VCaP (cell line): Measurements from ENCODE around the gene MUS81.
A peak's percentile ranks its signal among the peaks of the same experiment; 100 is the strongest.

Source experiments
- H3K27ac ChIP-seq: fragments of 450-650 bp; 2 replicates; pipeline ENCODE4 v1.5.1; 2017
- TF ChIP-seq, protein P1 (sequence below): fragments of 450-650 bp; conservative IDR thresholded peaks from 2 replicates; pipeline ENCODE4 v1.5.1; 2017; ENCODE audit warnings: mild to moderate bottlenecking, moderate library complexity

MUS81 gene

DNA sequence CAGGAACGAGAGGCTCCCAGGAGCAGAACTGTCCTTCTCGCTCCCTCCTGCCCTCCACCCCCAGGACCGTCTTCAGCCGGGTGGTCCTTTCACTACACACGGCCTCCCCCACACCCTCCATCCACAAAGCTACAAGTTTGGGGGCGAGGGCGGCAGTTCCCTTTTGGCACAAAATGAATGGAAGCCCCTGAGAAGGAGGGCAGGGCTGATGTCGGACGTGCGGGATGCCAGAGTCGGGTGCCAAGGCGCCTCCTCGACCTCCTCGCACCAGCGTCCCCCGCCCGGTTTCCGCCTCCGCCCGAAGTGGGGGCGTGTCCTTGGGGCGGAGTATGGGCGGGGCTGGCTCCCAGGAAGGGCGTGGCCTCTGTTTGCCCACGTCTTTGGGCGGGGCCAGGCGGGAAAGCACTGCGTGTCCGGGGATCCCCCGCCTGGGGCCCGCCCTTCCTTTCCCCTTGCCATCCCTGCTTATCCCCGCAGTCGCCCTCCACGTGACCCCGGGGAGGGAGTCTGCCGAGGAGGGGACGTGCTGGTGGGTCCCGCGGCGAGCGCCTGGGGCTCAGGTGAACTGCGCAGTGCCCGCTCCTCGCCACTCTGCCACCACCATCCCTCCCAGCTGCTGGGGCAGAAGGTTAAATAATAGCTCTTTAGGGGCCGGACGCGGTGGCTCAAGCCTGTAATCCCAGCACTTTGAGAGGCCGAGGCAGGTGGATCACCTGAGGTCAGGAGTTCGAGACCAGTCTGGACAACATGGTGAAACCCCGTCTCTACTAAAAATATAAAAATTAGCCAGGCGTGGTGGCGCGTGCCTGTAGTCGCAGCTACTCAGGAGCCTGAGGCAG is 13.3 kb downstream of the MUS81 start:
- peak overlapping the region; percentile 72 for H3K27ac ChIP-seq
- TF ChIP-seq, protein P1, sequence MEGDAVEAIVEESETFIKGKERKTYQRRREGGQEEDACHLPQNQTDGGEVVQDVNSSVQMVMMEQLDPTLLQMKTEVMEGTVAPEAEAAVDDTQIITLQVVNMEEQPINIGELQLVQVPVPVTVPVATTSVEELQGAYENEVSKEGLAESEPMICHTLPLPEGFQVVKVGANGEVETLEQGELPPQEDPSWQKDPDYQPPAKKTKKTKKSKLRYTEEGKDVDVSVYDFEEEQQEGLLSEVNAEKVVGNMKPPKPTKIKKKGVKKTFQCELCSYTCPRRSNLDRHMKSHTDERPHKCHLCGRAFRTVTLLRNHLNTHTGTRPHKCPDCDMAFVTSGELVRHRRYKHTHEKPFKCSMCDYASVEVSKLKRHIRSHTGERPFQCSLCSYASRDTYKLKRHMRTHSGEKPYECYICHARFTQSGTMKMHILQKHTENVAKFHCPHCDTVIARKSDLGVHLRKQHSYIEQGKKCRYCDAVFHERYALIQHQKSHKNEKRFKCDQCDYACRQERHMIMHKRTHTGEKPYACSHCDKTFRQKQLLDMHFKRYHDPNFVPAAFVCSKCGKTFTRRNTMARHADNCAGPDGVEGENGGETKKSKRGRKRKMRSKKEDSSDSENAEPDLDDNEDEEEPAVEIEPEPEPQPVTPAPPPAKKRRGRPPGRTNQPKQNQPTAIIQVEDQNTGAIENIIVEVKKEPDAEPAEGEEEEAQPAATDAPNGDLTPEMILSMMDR, result no peak

DNA sequence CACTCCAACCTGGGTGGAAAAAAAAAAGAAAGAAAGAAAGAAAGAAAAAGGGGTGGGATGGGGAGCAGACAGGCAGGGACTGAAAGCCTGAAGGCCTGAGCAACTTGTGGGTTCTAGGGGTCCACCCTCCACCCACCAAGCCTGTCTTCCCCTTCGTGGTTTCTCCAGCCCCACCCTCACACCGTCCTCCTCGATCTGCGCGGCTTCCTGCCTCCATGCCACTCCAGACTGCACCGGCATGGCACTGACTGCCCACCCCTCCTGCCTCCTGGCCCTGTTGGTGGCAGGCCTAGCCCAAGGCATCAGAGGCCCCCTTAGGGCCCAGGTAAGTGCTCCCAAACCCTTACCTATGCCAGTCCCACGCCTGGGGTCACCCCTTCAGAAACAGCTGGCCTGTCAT is 19.4 kb downstream of the MUS81 start, which contains the start of gene CTSW:
Gene CTSW, plus strand, starts transcription at position 221 of the 400 bp plus-strand sequence. Its CDS starts 18 bp downstream, at position 239.
- TF ChIP-seq, protein P1, result no peak
- no peak within 1 kb of the TSS for H3K27ac ChIP-seq

DNA sequence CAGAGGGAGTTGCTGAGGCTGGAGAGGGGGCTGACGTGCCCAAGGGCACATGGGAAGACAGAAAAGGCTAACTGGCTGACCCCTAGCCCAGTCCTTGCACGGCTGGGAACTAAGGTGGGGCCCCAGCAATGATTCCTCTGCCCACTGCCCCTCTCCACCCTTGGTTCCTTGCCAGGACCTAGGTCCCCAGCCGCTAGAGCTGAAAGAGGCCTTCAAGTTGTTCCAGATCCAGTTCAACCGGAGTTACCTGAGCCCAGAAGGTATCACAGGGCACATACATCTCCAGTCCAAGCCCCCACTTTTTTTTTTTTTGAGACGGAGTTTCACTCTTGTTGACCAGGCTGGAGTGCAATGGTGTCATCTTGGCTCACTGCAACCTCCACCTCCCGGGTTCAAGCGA is 19.8 kb downstream of the MUS81 start:
- H3K27ac ChIP-seq, result no peak overlapping the region
- TF ChIP-seq, protein P1, result no peak

DNA sequence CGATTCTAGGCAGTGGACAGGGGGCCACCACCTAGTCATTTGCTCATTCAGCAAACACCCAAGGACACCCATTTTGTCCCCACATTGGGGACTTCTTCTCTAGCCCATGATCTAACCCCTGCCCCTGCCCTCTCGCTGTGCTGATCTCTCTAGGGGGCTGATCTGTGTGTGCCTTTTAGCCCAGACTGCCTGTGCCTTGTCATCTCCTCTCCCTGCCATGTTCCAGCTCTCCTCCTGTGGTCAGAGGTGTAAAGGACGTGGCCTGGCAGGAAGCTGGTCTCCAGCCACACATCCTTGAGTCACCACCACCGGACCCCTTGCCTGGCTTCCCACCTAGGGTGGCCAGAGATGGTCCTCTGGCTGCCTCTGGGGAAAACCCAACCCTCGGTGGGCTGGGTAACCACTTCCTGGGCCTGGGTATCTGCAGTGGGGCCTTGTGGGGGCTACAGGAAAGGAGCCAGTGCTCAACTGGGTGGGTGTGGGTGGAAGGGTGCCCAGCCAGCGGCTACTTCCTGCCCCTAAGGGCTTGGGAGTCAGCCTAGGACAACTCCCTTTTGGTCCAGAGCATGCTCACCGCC is 20.7 kb downstream of the MUS81 start:
- no peak overlapping the region for H3K27ac ChIP-seq
- TF ChIP-seq, protein P1, result no peak

DNA sequence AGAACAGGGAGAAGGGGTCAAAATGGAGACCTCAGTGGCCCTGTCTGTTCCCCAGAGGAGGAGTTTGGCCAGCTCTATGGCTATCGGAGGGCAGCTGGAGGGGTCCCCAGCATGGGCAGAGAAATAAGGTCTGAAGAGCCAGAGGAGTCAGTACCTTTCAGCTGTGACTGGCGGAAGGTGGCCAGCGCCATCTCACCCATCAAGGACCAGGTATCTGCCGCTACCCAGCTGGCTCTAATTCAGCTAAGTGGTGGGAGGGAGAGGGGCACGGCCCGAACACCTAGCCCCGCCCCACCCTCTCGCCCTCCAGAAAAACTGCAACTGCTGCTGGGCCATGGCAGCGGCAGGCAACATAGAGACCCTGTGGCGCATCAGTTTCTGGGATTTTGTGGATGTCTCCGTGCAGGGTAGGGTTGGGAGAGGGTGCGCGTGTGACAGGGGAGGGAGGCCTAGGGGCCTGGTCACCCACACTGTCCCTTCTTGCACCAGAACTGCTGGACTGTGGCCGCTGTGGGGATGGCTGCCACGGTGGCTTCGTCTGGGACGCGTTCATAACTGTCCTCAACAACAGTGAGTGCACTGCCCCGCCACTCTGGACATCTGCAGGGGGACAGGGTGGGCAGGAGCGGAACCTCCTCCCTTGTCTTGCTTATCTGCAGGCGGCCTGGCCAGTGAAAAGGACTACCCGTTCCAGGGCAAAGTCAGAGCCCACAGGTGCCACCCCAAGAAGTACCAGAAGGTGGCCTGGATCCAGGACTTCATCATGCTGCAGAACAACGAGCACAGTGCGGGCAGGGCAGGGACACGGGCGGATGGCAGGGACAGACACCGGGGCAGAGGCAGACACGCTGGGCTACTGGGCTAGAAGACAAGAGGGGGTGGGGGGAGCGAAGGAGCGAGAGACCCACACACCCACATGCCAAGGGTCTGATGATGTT is 22.2 kb downstream of the MUS81 start:
- TF ChIP-seq, protein P1, result no peak
- H3K27ac ChIP-seq, result no peak overlapping the region

DNA sequence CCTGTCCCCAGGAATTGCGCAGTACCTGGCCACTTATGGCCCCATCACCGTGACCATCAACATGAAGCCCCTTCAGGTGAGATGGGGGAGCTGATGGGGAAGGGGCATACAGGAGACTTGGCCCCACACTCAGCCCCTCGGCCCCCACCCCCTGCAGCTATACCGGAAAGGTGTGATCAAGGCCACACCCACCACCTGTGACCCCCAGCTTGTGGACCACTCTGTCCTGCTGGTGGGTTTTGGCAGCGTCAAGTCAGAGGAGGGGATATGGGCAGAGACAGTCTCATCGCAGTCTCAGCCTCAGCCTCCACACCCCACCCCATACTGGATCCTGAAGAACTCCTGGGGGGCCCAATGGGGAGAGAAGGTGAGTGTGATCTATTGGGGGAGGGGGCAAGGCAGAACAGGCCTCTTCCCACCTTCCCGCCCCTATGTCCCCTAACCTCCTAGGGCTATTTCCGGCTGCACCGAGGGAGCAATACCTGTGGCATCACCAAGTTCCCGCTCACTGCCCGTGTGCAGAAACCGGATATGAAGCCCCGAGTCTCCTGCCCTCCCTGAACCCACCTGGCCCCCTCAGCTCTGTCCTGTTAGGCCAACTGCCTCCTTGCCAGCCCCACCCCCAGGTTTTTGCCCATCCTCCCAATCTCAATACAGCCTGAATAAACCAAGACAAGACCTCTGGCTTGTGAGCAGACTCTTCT is 23.0 kb downstream of the MUS81 start:
- TF ChIP-seq, protein P1, result no peak
- no peak overlapping the region for H3K27ac ChIP-seq
